C1 segment of cervical spinal cord (tissue), 14 donors: ENCODE measurements around the gene FAF2.
"Not testable (repeated sequence)": the region's sequence is repeated elsewhere in the genome, so short reads cannot be mapped to it uniquely, and the experiment has no call there.

ENCODE experiments used
- DNase-seq, 14 donors: peaks; one replicate each; lab custom pipeline; 2025; lab: John Stamatoyannopoulos, UW

FAF2 gene

GRCh38 chr5:176454724-176455394 is 6.7 kb downstream of the FAF2 start:
- DNase-seq = no peak

GRCh38 chr5:176458904-176459561 is 10.8 kb downstream of the FAF2 start:
- DNase-seq = no peak

GRCh38 chr5:176461349-176461748 is 13.2 kb downstream of the FAF2 start:
- no peak for DNase-seq

- DNase-seq = no peak
Observed at GRCh38 chr5:176463113-176463764, 15.1 kb downstream of the FAF2 start.

GRCh38 chr5:176466245-176466871 is 18.2 kb downstream of the FAF2 start:
- no peak for DNase-seq

- DNase-seq = no peak
Observed at GRCh38 chr5:176469296-176469695, 21.1 kb downstream of the FAF2 start.

- DNase-seq = no peak
Observed at GRCh38 chr5:176470539-176470938, 22.4 kb downstream of the FAF2 start.

GRCh38 chr5:176471098-176471497 is 22.9 kb downstream of the FAF2 start:
- no peak for DNase-seq

GRCh38 chr5:176473335-176474006 is 25.3 kb downstream of the FAF2 start:
- no peak for DNase-seq

GRCh38 chr5:176474476-176474875 is 26.3 kb downstream of the FAF2 start:
- DNase-seq = no peak

- no peak for DNase-seq
Observed at GRCh38 chr5:176481711-176482110, 33.5 kb downstream of the FAF2 start.

GRCh38 chr5:176485176-176485575 is 37.0 kb downstream of the FAF2 start:
- no peak for DNase-seq

- DNase-seq = no peak
Observed at GRCh38 chr5:176486189-176486757, 38.1 kb downstream of the FAF2 start.

- DNase-seq = not testable (repeated sequence)
Observed at GRCh38 chr5:176487160-176487559, 39.0 kb downstream of the FAF2 start.

- DNase-seq = no peak
Observed at GRCh38 chr5:176489077-176489476, 40.9 kb downstream of the FAF2 start.

- DNase-seq = no peak
Observed at GRCh38 chr5:176490301-176490700, 42.1 kb downstream of the FAF2 start.

GRCh38 chr5:176491101-176491502 is 42.9 kb downstream of the FAF2 start:
- DNase-seq = no peak

GRCh38 chr5:176491901-176492300 is 43.7 kb downstream of the FAF2 start:
- no peak for DNase-seq

- DNase-seq = no peak
Observed at GRCh38 chr5:176492431-176492830, 44.2 kb downstream of the FAF2 start.

- no peak for DNase-seq
Observed at GRCh38 chr5:176497852-176498251, 49.7 kb downstream of the FAF2 start.

GRCh38 chr5:176499273-176499672 is 51.1 kb downstream of the FAF2 start:
- no peak for DNase-seq

GRCh38 chr5:176500511-176500910 is 52.3 kb downstream of the FAF2 start:
- DNase-seq = no peak
